OCI-LY7 (cell line): ENCODE results near the gene SH3TC1. TPM values are rescaled to one million over a fixed set of nuclear protein-coding genes. Genes with fewer than 3 reads are reported as not detected.

Experiments
- BruUV-seq: library from RNA; stranded (reverse); fragments of 400-500 nt; replicated peaks from 2 replicates; lab custom pipeline; 2021; lab: Mats Ljungman, UMichigan
- CTCF ChIA-PET: fragments of 300-600 bp; sonication (Branson Sonifier 250); formaldehyde crosslinking; loops from one replicate; lab custom pipeline; 2022; ENCODE audit warnings: antibody characterized with exemption; ENCODE audit not compliant: unreplicated experiment; lab: Charles Lee
- POLR2A ChIA-PET: fragments of 300-600 bp; sonication (Branson Sonifier 250); formaldehyde crosslinking; loops from one replicate; lab custom pipeline; 2022; ENCODE audit warnings: antibody characterized with exemption; lab: Charles Lee
- DNase-seq: peaks from one replicate; pipeline ENCODE4 v3.0.0-alpha.2; 2015; ENCODE audit warnings: low spot score
- H2AFZ ChIP-seq: fragments of 200-600 bp; sonication (generic), shearing (Covaris generic); 2 replicates; pipeline ENCODE4 v1.6.1; 2014; ENCODE audit warnings: mild to moderate bottlenecking, antibody characterized with exemption, low read length, moderate library complexity
- H3K27ac ChIP-seq: fragments of 200-600 bp; sonication (generic); 2 replicates; pipeline ENCODE4 v1.5.1; 2014; ENCODE audit warnings: mixed run types, low read depth, mild to moderate bottlenecking, moderate library complexity, low read length, inconsistent platforms; ENCODE audit not compliant: poor library complexity, severe bottlenecking
- H3K36me3 ChIP-seq: fragments of 200-600 bp; sonication (generic); 2 replicates; pipeline ENCODE4 v1.6.1; 2014; ENCODE audit warnings: mild to moderate bottlenecking, antibody characterized with exemption, low read length, moderate library complexity, mixed read lengths; ENCODE audit not compliant: insufficient read depth
- H3K4me1 ChIP-seq: fragments of 200-600 bp; sonication (generic); 2 replicates; pipeline ENCODE4 v1.5.1; 2014; ENCODE audit warnings: mild to moderate bottlenecking, low read length; ENCODE audit not compliant: insufficient read depth, poor library complexity, severe bottlenecking
- H3K4me2 ChIP-seq: fragments of 200-600 bp; sonication (generic); 2 replicates; pipeline ENCODE4 v1.6.1; 2014; ENCODE audit warnings: mild to moderate bottlenecking, low read length
- H3K4me3 ChIP-seq: fragments of 200-600 bp; sonication (generic); 2 replicates; pipeline ENCODE4 v1.5.1; 2014; ENCODE audit warnings: mild to moderate bottlenecking, low read depth, low read length; ENCODE audit not compliant: poor library complexity, severe bottlenecking
- H3K79me2 ChIP-seq: fragments of 200-600 bp; sonication (generic); 2 replicates; pipeline ENCODE4 v1.6.1; 2016; ENCODE audit warnings: low read depth, mild to moderate bottlenecking, low read length, moderate library complexity, mixed read lengths; ENCODE audit not compliant: insufficient read depth
- H3K9me2 ChIP-seq: fragments of 200-600 bp; sonication (generic); 2 replicates; pipeline ENCODE4 v1.6.1; 2016; ENCODE audit warnings: mild to moderate bottlenecking, low read length, mixed read lengths; ENCODE audit not compliant: insufficient read depth
- H3K9me3 ChIP-seq: fragments of 200-600 bp; sonication (generic); 2 replicates; pipeline ENCODE4 v1.6.1; 2014; ENCODE audit warnings: mild to moderate bottlenecking, mixed run types, low read length, mixed read lengths
- H4K20me1 ChIP-seq: fragments of 200-600 bp; sonication (generic); 2 replicates; pipeline ENCODE4 v1.6.1; 2014; ENCODE audit warnings: mild to moderate bottlenecking, antibody characterized with exemption, low read length, moderate library complexity, mixed read lengths; ENCODE audit not compliant: insufficient read depth
- CTCF ChIP-seq: fragments of 200-600 bp; sonication (generic); conservative IDR thresholded peaks from 2 replicates; pipeline ENCODE4 v1.5.1; 2014; ENCODE audit warnings: mild to moderate bottlenecking, antibody characterized with exemption, low read length, moderate library complexity, mixed read lengths
- EZH2phosphoT487 ChIP-seq: fragments of 200-600 bp; sonication (generic); IDR thresholded peaks from 2 replicates; pipeline ENCODE4 v1.6.1; 2018; ENCODE audit warnings: low read depth, borderline replicate concordance, mild to moderate bottlenecking, mixed run types, antibody characterized with exemption, low read length, moderate library complexity, mixed read lengths
- intact Hi-C: fragments of 100-400 bp; cut with micrococcal nuclease; formaldehyde crosslinking; loops from one replicate; pipeline ENCODE4 v1.10.0; 2022; ENCODE audit not compliant: unreplicated experiment
- total RNA-seq, 2 experiments: library from RNA; depleted of rRNA in 1 of 2; stranded (reverse); fragments of >200 nt in 1 of 2; shearing (Covaris generic) in 1 of 2; gene quantifications; 2 replicates each; pipeline ENCODE4 v1.2.3, GENCODE V29; 2014 to 2022

The SH3TC1 gene
- total RNA-seq, 2 experiments from 2014 or later = 17.5 to 42.4 TPM

- no peak overlapping the region for H3K4me3 ChIP-seq
- no peak overlapping the region for H2AFZ ChIP-seq
- H3K4me2 ChIP-seq = no peak overlapping the region
- POLR2A ChIA-PET = no interaction called here
- no TSS peak for BruUV-seq
- H3K36me3 ChIP-seq = no peaks in the 10 kb centered on the region
- H3K9me3 ChIP-seq = no peaks in the 10 kb centered on the region
- H4K20me1 ChIP-seq = no peaks in the 10 kb centered on the region
- H3K9me2 ChIP-seq = no peaks in the 10 kb centered on the region
- intact Hi-C loops = no loop called here
- no peaks in the 10 kb centered on the region for H3K79me2 ChIP-seq
- no peaks in the 10 kb centered on the region for H3K4me1 ChIP-seq
- CTCF ChIA-PET = no interaction called here
- H3K27ac ChIP-seq = no peak overlapping the region
- TF ChIP-seq CTCF (no peak), EZH2phosphoT487 (no peak)
- DNase-seq = no peak
Observed at GRCh38 chr4:8248091-8248490, 49.0 kb downstream of the SH3TC1 start.

- intact Hi-C loops = no loop called here
- DNase-seq = no peak
- Histone ChIP-seq H3K4me3 (no peak overlapping the region), H3K9me2 (no peaks in the 10 kb centered on the region), H4K20me1 (no peaks in the 10 kb centered on the region), H3K4me1 (no peaks in the 10 kb centered on the region), H2AFZ (no peak overlapping the region), H3K4me2 (no peak overlapping the region), H3K9me3 (no peaks in the 10 kb centered on the region), H3K36me3 (no peaks in the 10 kb centered on the region), H3K79me2 (no peaks in the 10 kb centered on the region), H3K27ac (no peak overlapping the region)
- BruUV-seq = no TSS peak
- TF ChIP-seq CTCF (no peak), EZH2phosphoT487 (no peak)
- ChIA-PET POLR2A (no interaction called here), CTCF (no interaction called here)
Observed at GRCh38 chr4:8250227-8250626, 51.1 kb downstream of the SH3TC1 start.

- DNase-seq = no peak
- Histone ChIP-seq H3K4me1 (no peaks in the 10 kb centered on the region), H2AFZ (no peak overlapping the region), H3K27ac (no peak overlapping the region), H3K4me3 (no peak overlapping the region), H3K4me2 (no peak overlapping the region), H3K36me3 (no peaks in the 10 kb centered on the region), H3K9me2 (no peaks in the 10 kb centered on the region), H3K9me3 (no peaks in the 10 kb centered on the region), H3K79me2 (no peaks in the 10 kb centered on the region), H4K20me1 (no peaks in the 10 kb centered on the region)
- ChIA-PET POLR2A (no interaction called here), CTCF (no interaction called here)
- intact Hi-C loops = no loop called here
- TF ChIP-seq EZH2phosphoT487 (no peak), CTCF (no peak)
- no TSS peak for BruUV-seq
Observed at GRCh38 chr4:8250637-8251036, 51.5 kb downstream of the SH3TC1 start.
